K562 (cell line): ENCODE data around the gene TMEM11. TPM values are rescaled to one million over a fixed set of nuclear protein-coding genes. Genes with fewer than 3 reads are reported as not detected.

Experiments used
- EP300 ChIP-seq: IDR thresholded peaks from 2 replicates; pipeline ENCODE4 v1.6.1; 2012; ENCODE audit warnings: low read length, improper control_type of control experiment
- GABPB2 ChIP-seq: fragments of 250-450 bp; sonication (Bioruptor Pico); conservative IDR thresholded peaks from 2 replicates; pipeline ENCODE4 v1.5.1; 2021; ENCODE audit warnings: mild to moderate bottlenecking
- GTF2A2 ChIP-seq: IDR thresholded peaks from 2 replicates; pipeline ENCODE4 v1.6.1; 2016; ENCODE audit warnings: mild to moderate bottlenecking, missing genetic modification characterization, missing compliant biosample characterization
- HDGF ChIP-seq: fragments of 450-650 bp; IDR thresholded peaks from 2 replicates; pipeline ENCODE4 v1.6.1; 2016
- HMGN3 ChIP-seq: IDR thresholded peaks from 2 replicates; pipeline ENCODE4 v1.6.1; 2011; ENCODE audit warnings: borderline replicate concordance, low read depth, mild to moderate bottlenecking, mixed read lengths, low read length; ENCODE audit not compliant: insufficient read length; ENCODE audit errors: extremely low read depth
- HNRNPLL ChIP-seq: fragments of 200-400 bp; formaldehyde crosslinking; IDR thresholded peaks from 2 replicates; pipeline ENCODE4 v1.6.1; 2017; ENCODE audit warnings: low read length, low read depth, mild to moderate bottlenecking; ENCODE audit not compliant: poor library complexity, severe bottlenecking
- JUNB ChIP-seq: fragments of 450-650 bp; formaldehyde crosslinking; conservative IDR thresholded peaks from 2 replicates; pipeline ENCODE4 v1.4.0; 2020; ENCODE audit warnings: mild to moderate bottlenecking
- LCOR ChIP-seq: sonication (generic); formaldehyde crosslinking; IDR thresholded peaks from 2 replicates; pipeline ENCODE4 v1.8.0; 2022; ENCODE audit warnings: mild to moderate bottlenecking, missing genetic modification reagents
- NBN ChIP-seq: fragments of 450-650 bp; IDR thresholded peaks from 2 replicates; pipeline ENCODE4 v1.6.1; 2016; ENCODE audit warnings: low read depth, mild to moderate bottlenecking
- NKRF ChIP-seq: fragments of 450-650 bp; IDR thresholded peaks from 2 replicates; pipeline ENCODE4 v1.6.1; 2016; ENCODE audit warnings: borderline replicate concordance
- NR2C1 ChIP-seq, 2 experiments: fragments of 450-650 bp; IDR thresholded peaks; 2 replicates each; pipeline ENCODE4 v1.6.1; 2017; ENCODE audit warnings: mild to moderate bottlenecking in 2 of 2, antibody characterized with exemption in 1 of 2, inconsistent platforms in 1 of 2, missing compliant biosample characterization in 1 of 2, missing genetic modification characterization in 1 of 2
- NR4A1 ChIP-seq, 2 experiments: fragments of 250-450 bp in 1 of 2; fragments of 450-650 bp in 1 of 2; sonication (Bioruptor Pico) in 1 of 2; IDR thresholded peaks; 2 replicates each; pipeline versions ENCODE4 v1.4.0 to v1.6.1; 2016 to 2020; ENCODE audit warnings: mild to moderate bottlenecking in 2 of 2, missing compliant biosample characterization in 1 of 2, missing genetic modification characterization in 1 of 2, moderate library complexity in 1 of 2
- NRF1 ChIP-seq, 2 experiments: fragments of 450-650 bp; IDR thresholded peaks in 1 of 2; conservative IDR thresholded peaks in 1 of 2; 2 replicates each; pipeline ENCODE4 v1.6.1; 2014; ENCODE audit warnings: mild to moderate bottlenecking in 2 of 2
- RB1 ChIP-seq: fragments of 450-650 bp; IDR thresholded peaks from 2 replicates; pipeline ENCODE4 v1.6.1; 2017; ENCODE audit warnings: low read depth, mild to moderate bottlenecking
- SFPQ ChIP-seq: fragments of 200-400 bp; formaldehyde crosslinking; IDR thresholded peaks from 2 replicates; pipeline ENCODE4 v1.6.1; 2017; ENCODE audit warnings: mild to moderate bottlenecking, low read depth, low read length, moderate library complexity
- SMC3 ChIP-seq: conservative IDR thresholded peaks from 2 replicates; pipeline ENCODE4 v1.6.1; 2011; ENCODE audit warnings: low read depth, low read length, improper control_type of control experiment; ENCODE audit not compliant: insufficient read depth
- ZBTB1 ChIP-seq: sonication (generic); formaldehyde crosslinking; IDR thresholded peaks from 2 replicates; pipeline ENCODE4 v1.8.1; 2023; ENCODE audit warnings: missing genetic modification reagents, low read depth, mild to moderate bottlenecking, borderline replicate concordance
- ZFP36 ChIP-seq: fragments of 150-350 bp; IDR thresholded peaks from 2 replicates; pipeline ENCODE4 v1.6.1; 2018; ENCODE audit warnings: low read length, low read depth; ENCODE audit not compliant: partially characterized antibody
- ZNF134 ChIP-seq: fragments of 250-450 bp; sonication (Bioruptor Pico); conservative IDR thresholded peaks from 2 replicates; pipeline ENCODE4 v1.4.0; 2020
- ZNF174 ChIP-seq: fragments of 250-450 bp; sonication (Bioruptor Pico); IDR thresholded peaks from 2 replicates; pipeline ENCODE4 v1.4.0; 2020; ENCODE audit warnings: mild to moderate bottlenecking
- ZNF239 ChIP-seq: fragments of 250-450 bp; sonication (Bioruptor Pico); IDR thresholded peaks from 2 replicates; pipeline ENCODE4 v1.4.0; 2020; ENCODE audit warnings: mild to moderate bottlenecking
- ZNF639 ChIP-seq, 2 experiments: fragments of 200-800 bp in 1 of 2; sonication (Bioruptor generic) in 1 of 2; sonication (generic) in 1 of 2; formaldehyde crosslinking in 1 of 2; IDR thresholded peaks in 1 of 2; conservative IDR thresholded peaks in 1 of 2; 2 replicates each; pipeline versions ENCODE4 v1.5.0 to v1.6.1; 2016 to 2020; ENCODE audit warnings: missing compliant biosample characterization in 1 of 2, missing genetic modification characterization in 1 of 2, missing genetic modification reagents in 1 of 2
- ZNF785 ChIP-seq: fragments of 250-450 bp; sonication (Bioruptor Pico); IDR thresholded peaks from 2 replicates; pipeline ENCODE4 v1.4.0; 2020; ENCODE audit warnings: mild to moderate bottlenecking
- polyA plus RNA-seq, 8 experiments: library from polyadenylated mRNA; depleted of rRNA in 4 of 8; stranded (reverse) in 5 of 8; unstranded in 3 of 8; fragments of >200 nt; fragmentation: Nextera tagmentation in 2 of 8; fragmentation: Illumina TruSeq in 1 of 8; extraction: Ambion mirVana in 2 of 8; extraction: Trizol in 1 of 8; gene quantifications; 2 replicates each; pipeline versions ENCODE4 v1.2.1 to v1.2.3, GENCODE V29; 2011 to 2014; ENCODE audit warnings: inconsistent platforms in 1 of 8, missing spikeins in 1 of 8
- total RNA-seq, 7 experiments: library from RNA; depleted of rRNA in 6 of 7; stranded (reverse); fragments of >200 nt in 6 of 7; fragmentation: Illumina TruSeq in 2 of 7; extraction: Trizol in 2 of 7; gene quantifications; 2 replicates each; pipeline versions ENCODE4 v1.2.1 to v1.2.3, GENCODE V29; 2011 to 2021; ENCODE audit warnings: low replicate concordance in 1 of 7

The TMEM11 gene
- total and polyA plus RNA-seq, 9 of the 15 experiments (the other 6 are each of a cell fraction or from before 2014, with no cell fraction given) = 12.0 to 40.7 (median 30.0) TPM

DNA sequence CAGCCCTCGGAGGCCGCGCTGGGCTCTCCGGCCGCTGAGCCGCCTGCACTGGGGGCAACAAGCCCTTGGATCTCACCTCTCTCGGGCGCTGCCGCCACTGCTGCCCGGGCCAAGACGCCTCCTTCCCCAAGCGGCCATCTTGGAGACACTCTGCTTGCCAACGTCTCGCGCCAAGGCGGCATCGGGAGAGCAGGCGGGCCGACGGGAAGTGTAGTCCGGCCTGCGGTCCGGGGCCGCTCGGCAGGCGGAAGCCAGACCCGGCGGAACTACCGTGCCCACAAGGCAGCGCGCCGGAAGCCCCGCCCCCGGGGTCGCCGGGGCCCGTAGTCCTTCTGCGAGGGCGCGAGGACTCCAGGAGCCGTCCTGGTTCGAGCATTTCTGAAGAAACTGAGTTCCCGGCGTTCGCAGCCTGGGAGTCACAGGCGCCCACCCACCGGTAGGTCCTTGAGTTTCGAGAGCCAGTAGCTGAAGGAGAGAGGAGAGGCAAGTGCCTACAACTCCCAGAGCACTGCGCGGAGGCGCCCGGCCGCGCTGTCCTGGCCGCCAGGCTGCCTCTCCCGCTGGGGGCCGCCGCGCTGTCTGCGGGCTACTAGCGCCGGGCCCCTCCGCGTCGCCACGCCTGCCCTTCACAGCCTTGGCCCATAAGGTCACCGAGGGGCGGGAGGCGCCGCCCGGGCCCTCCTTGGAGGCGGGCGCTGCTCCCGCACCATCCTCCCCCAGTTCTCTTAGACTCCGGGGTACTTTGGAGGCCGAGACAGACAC lies at the start of gene TMEM11 (continued):
- TF ChIP-seq HMGN3 (no peak), ZBTB1 (CRISPR knock-in tag) (no peak), ZFP36 (no peak), NRF1 (conservative IDR thresholded peaks at IDR 0.05 in 1 of 2, IDR thresholded peaks at IDR 0.05 in 1 of 2) (peak; percentile 74 to 79), GABPB2 (CRISPR knock-in tag) (no peak), NR4A1 (CRISPR knock-in tag; IDR thresholded peaks at IDR 0.05) (no peak), NR4A1 (tag; IDR thresholded peaks at IDR 0.05) (peak; percentile 81; the same call in 1 of the 2 replicates), ZNF174 (CRISPR knock-in tag) (no peak), EP300 (no peak; the same call in 1 of the 2 replicates), GTF2A2 (tag) (no peak), SMC3 (no peak), ZNF639 (CRISPR knock-in tag; conservative IDR thresholded peaks at IDR 0.05 in 1 of 2, IDR thresholded peaks at IDR 0.05 in 1 of 2) (peak in 1 of 2 experiments; percentile 74; a peak in 1 of 4 replicates), HDGF (no peak), HNRNPLL (peak; percentile 64), JUNB (no peak), NKRF (no peak), RB1 (peak; percentile 8; the same call in 1 of the 2 replicates), ZNF239 (CRISPR knock-in tag) (peak; percentile 62; the same call in 1 of the 2 replicates), NBN (no peak), ZNF134 (CRISPR knock-in tag) (peak; percentile 77), SFPQ (no peak), NR2C1 (IDR thresholded peaks at IDR 0.05) (peak; percentile 92), NR2C1 (tag; IDR thresholded peaks at IDR 0.05) (peak; percentile 95), LCOR (CRISPR knock-in tag) (no peak), ZNF785 (CRISPR knock-in tag) (no peak)
